GM18520 (cell line): ENCODE results near the gene OR5M10.
"Not testable (repeated sequence)": the region's sequence is repeated elsewhere in the genome, so short reads cannot be mapped to it uniquely, and the experiment has no call there.

ENCODE experiments used
- ATAC-seq: cut with Tn5 transposase; IDR thresholded peaks from one replicate; pipeline ENCODE4 v1.9.1; 2021; ENCODE audit not compliant: unreplicated experiment

OR5M10 gene

DNA sequence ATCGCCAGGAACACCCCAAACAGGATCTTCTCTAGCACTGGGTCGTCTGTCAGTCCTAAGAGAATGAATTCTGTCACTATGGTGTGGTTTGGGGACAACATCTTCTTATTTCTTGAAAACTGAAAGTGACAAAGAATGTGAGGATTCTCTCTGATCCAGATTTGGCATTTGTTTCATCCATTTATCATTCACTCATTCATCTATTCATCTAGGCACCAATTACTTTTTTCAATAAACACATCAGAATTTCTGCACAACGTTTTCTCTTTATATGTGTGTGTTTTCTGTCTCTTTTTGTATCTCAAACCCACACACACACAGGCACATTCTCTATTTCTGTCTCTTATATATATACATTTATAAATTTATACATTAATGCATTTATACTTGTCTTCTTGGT is at the start of gene OR5M10:
OR5M10 (minus strand) TSS at position 101 of the 400 bp plus-strand sequence; CDS start at position 101, 0 bp downstream.
- ATAC-seq, result no peak

DNA sequence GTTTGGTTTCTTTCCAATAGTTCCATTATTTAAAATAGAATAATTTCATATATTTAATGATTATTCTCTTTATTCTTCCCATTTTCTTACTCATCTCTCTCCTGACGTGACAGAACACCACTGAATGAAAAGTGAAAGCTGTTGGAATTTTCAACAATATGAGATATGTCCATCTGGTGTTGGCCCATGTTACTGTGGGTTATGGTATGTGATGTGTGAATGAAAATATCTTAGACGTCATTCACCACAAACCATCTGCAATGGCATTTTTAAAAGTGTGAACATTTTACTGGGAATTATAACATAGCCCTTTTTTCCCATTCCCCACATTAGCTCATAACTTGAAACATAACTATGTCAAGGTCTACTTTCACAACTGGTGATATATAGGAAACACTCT is 48.4 kb upstream of the OR5M10 start:
- no peak for ATAC-seq

GRCh38 chr11:56624661-56625110 is 47.2 kb upstream of the OR5M10 start:
- peak; percentile 57 for ATAC-seq

- no peak for ATAC-seq
Observed at GRCh38 chr11:56611174-56611573, 33.7 kb upstream of the OR5M10 start.

GRCh38 chr11:56592088-56592717 is 14.7 kb upstream of the OR5M10 start:
- not testable (repeated sequence) for ATAC-seq

DNA sequence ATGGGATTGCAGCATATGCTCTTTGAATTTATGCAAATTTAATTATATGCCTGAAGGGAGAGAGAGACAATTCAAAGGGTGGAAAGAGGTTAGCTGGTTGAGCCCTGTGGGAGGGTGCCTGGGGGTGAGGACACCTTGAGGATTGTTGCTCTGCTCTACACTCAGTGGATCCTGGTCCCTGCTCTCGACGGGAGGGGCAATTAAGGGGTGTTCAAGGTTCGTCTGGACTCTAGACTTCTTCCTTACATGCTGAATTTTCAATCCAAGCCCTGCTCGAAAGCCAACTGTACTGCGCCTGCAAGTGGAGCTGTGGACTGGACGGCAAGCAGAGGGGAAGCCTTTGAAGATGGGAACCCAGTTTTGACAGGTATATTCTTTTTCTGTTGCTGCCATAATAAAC is 18.9 kb downstream of the OR5M10 start:
- no peak for ATAC-seq

GRCh38 chr11:56554691-56555090 is 22.8 kb downstream of the OR5M10 start:
- ATAC-seq, result not testable (repeated sequence)

GRCh38 chr11:56545531-56545930 is 32.0 kb downstream of the OR5M10 start:
- ATAC-seq, result no peak

DNA sequence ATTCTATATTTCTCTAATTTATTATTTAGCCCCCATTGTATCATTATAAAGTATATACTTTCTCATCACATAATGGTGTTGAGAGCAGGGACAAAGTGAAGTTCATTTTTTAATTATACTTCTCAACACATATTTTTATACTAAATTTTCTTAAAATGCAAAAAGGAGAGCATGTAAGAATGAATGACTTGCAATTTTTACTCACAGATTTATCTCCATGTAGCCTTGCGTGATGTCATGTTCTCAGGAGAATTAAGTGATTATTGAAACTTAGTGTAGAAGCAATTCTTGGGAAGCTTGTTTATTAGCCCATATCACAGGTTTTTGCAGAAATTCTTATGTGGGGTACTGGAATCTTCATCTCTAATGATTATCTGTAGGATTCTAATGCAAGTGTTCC is 33.8 kb downstream of the OR5M10 start:
- no peak for ATAC-seq

GRCh38 chr11:56543157-56543556 is 34.4 kb downstream of the OR5M10 start, which contains the start of gene OR5M11:
Gene OR5M11 (minus strand): TSS chr11:56543257. CDS start chr11:56543257, 0 bp downstream.
- ATAC-seq, result no peak

GRCh38 chr11:56533054-56533740 is 44.3 kb downstream of the OR5M10 start:
- ATAC-seq, result no peak

DNA sequence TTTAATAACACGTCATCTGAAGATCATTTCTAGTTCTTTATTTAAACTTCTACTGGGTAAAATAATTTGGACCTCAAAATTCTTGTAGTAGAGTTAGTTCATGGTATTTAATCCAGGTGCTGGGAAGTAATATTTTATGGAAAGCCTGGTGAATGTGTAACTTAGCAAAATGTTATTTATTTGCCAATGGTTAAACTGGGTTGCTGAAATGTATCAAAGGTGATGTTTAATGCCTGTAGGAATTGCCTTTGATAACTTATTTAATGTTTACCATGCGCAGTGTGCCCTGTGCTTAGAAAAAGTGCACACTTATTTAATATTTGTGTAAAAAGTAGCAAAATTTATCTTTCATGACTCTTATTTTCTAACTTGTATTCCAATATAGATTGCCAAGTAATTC is 45.7 kb downstream of the OR5M10 start:
- ATAC-seq, result no peak
